Neural cell (in vitro differentiated cells): ENCODE data around the gene ATP13A2. TPM values are rescaled to one million over a fixed set of nuclear protein-coding genes. Genes with fewer than 3 reads are reported as not detected.

Experiments
- H2AFZ ChIP-seq: fragments of 200-600, 300-800 bp; sonication (generic), shearing (Covaris generic); 2 replicates; pipeline ENCODE4 v1.6.0; 2014; ENCODE audit warnings: low read depth, mild to moderate bottlenecking, antibody characterized with exemption, low read length, moderate library complexity
- H3F3A ChIP-seq: fragments of 200-600 bp; shearing (Covaris generic); 2 replicates; pipeline ENCODE4 v1.6.1; 2016; ENCODE audit warnings: mild to moderate bottlenecking, moderate library complexity, mixed read lengths, antibody characterized with exemption, low read length; ENCODE audit not compliant: insufficient read depth, poor library complexity, severe bottlenecking
- H3K27ac ChIP-seq: fragments of 200-600, 300-800 bp; sonication (generic), shearing (Covaris generic); 2 replicates; pipeline ENCODE4 v1.5.1; 2014; ENCODE audit warnings: mild to moderate bottlenecking, low read length, moderate library complexity
- H3K27me3 ChIP-seq: fragments of 300-800, 200-600 bp; sonication (generic), shearing (Covaris generic); 2 replicates; pipeline ENCODE4 v1.6.0; 2014; ENCODE audit warnings: mild to moderate bottlenecking, low read depth, low read length, moderate library complexity; ENCODE audit not compliant: insufficient read depth
- H3K36me3 ChIP-seq: fragments of 300-800, 200-600 bp; sonication (generic), shearing (Covaris generic); 2 replicates; pipeline ENCODE4 v1.5.1; 2014; ENCODE audit warnings: mild to moderate bottlenecking, antibody characterized with exemption, low read length, moderate library complexity; ENCODE audit not compliant: insufficient read depth
- H3K4me2 ChIP-seq: fragments of 300-800, 200-600 bp; sonication (generic), shearing (Covaris generic); 2 replicates; pipeline ENCODE4 v1.6.0; 2014; ENCODE audit warnings: mild to moderate bottlenecking, low read length
- H3K4me3 ChIP-seq: fragments of 300-800, 200-600 bp; sonication (generic), shearing (Covaris generic); 2 replicates; pipeline ENCODE4 v1.5.1; 2014; ENCODE audit warnings: mild to moderate bottlenecking, low read length, moderate library complexity
- H3K79me2 ChIP-seq: fragments of 200-600 bp; shearing (Covaris generic); replicated peaks from 2 replicates; pipeline ENCODE4 v1.6.0; 2014; ENCODE audit warnings: mild to moderate bottlenecking, low read length, moderate library complexity; ENCODE audit not compliant: insufficient read depth
- H3K9ac ChIP-seq: fragments of 300-800, 200-600 bp; sonication (generic), shearing (Covaris generic); 2 replicates; pipeline ENCODE4 v1.6.1; 2016; ENCODE audit warnings: mild to moderate bottlenecking, low read length, mixed read lengths
- H3K9me2 ChIP-seq: fragments of 200-600 bp; shearing (Covaris generic); 2 replicates; pipeline ENCODE4 v1.6.1; 2016; ENCODE audit warnings: mild to moderate bottlenecking, low read length, mixed read lengths; ENCODE audit not compliant: insufficient read depth
- H3K9me3 ChIP-seq: fragments of 200-600, 300-800 bp; sonication (generic), shearing (Covaris generic); 2 replicates; pipeline ENCODE4 v1.6.1; 2016; ENCODE audit warnings: mild to moderate bottlenecking, mixed run types, low read length, moderate library complexity, mixed read lengths
- H4K20me1 ChIP-seq: fragments of 200-600 bp; shearing (Covaris generic); 2 replicates; pipeline ENCODE4 v1.6.1; 2016; ENCODE audit warnings: mild to moderate bottlenecking, mixed run types; ENCODE audit not compliant: insufficient read depth
- EP300 ChIP-seq: fragments of 450-650 bp; conservative IDR thresholded peaks from 2 replicates; pipeline ENCODE4 v1.6.1; 2014; ENCODE audit warnings: antibody characterized with exemption, mild to moderate bottlenecking, moderate library complexity; ENCODE audit not compliant: poor library complexity, severe bottlenecking
- EZH2 ChIP-seq: fragments of 200-600, 300-800 bp; shearing (Covaris generic), sonication (generic); IDR thresholded peaks from 2 replicates; pipeline ENCODE4 v1.6.1; 2014; ENCODE audit warnings: antibody characterized with exemption, low read length, borderline replicate concordance, mild to moderate bottlenecking; ENCODE audit not compliant: insufficient read depth, poor library complexity, severe bottlenecking
- MXI1 ChIP-seq: fragments of 450-650 bp; conservative IDR thresholded peaks from 2 replicates; pipeline ENCODE4 v1.6.1; 2014; ENCODE audit warnings: antibody characterized with exemption, mild to moderate bottlenecking; ENCODE audit not compliant: poor library complexity, severe bottlenecking
- POLR2AphosphoS5 ChIP-seq: IDR thresholded peaks from 2 replicates; pipeline ENCODE4 v1.6.1; 2012
- RAD21 ChIP-seq: fragments of 450-650 bp; conservative IDR thresholded peaks from 2 replicates; pipeline ENCODE4 v1.6.1; 2014; ENCODE audit warnings: antibody characterized with exemption, mild to moderate bottlenecking, moderate library complexity
- REST ChIP-seq: IDR thresholded peaks from 2 replicates; pipeline ENCODE4 v1.6.1; 2012; ENCODE audit warnings: borderline replicate concordance
- SMC3 ChIP-seq: fragments of 450-650 bp; conservative IDR thresholded peaks from 2 replicates; pipeline ENCODE4 v1.6.1; 2014; ENCODE audit warnings: antibody characterized with exemption, mild to moderate bottlenecking, moderate library complexity; ENCODE audit not compliant: poor library complexity
- TAF1 ChIP-seq: IDR thresholded peaks from 2 replicates; pipeline ENCODE4 v1.6.1; 2012; ENCODE audit warnings: low read depth
- polyA minus RNA-seq: library from RNA; depleted of rRNA, polyadenylated mRNA; stranded (reverse); fragments of >200 nt; gene quantifications from 2 replicates; pipeline ENCODE4 v1.2.3, GENCODE V29; 2014
- polyA plus RNA-seq: library from polyadenylated mRNA; depleted of rRNA; stranded (reverse); fragments of >200 nt; gene quantifications from 2 replicates; pipeline ENCODE4 v1.2.3, GENCODE V29; 2014
- TF ChIP-seq, protein P1 (sequence below): fragments of 450-650 bp; IDR thresholded peaks from 2 replicates; pipeline ENCODE4 v1.5.1; 2014; ENCODE audit warnings: antibody characterized with exemption, mild to moderate bottlenecking, moderate library complexity; ENCODE audit not compliant: poor library complexity, severe bottlenecking

Gene ATP13A2
- polyA plus RNA-seq (43.3 and 72.3 TPM in 2 replicates), polyA minus RNA-seq (119 and 128 TPM in 2 replicates)

DNA sequence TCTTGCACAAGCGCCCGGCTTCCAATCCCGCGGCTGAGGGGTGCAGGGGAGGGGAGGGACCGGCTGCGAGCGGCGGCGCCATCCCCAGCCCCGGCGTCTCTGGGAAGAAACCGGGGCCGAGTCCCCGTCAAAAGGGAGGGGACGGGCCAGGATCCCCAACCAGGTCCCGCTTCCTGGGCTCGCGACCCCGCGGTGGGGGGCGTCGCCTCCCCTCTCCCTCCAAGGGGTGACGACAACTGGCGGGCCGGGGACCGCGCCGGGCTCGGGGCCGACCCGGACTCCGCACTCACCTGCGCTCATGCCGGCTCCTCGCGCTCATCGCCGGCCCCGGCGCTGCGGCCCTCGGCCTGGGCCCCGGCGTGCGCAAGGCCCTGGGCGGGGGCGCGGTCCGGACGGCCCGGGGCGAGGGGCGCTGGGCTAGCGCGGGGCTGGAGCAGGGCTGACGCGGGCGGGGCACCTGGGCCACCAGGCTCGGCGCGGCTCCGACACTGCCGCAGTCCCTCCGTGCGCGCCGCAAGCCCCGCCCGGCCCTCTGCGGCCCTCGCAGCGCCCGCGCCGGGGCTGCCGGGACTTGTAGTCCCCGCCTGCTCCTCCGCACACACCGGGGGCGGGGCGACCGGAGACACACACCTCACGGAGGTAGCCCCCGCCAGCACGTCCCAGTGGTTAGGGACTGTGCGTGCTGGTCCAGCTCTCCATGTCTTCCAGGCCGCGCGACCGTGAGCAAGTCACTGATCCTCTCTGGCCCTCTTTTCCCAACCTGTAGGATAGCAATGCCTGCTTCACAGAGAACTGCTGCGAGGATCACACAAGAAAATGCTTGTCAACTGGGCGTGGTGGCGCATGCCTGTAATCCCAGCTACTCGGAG is at the start of gene ATP13A2:
Gene ATP13A2 (minus strand): TSS at position 490 of the 869 bp plus-strand sequence. CDS start 190 bp downstream, at position 300.
- Histone ChIP-seq H3K36me3 (no peaks in the 10 kb centered on the region), H3K4me2 (peak within 1 kb of the TSS; percentile 86), H2AFZ (peak within 1 kb of the TSS; percentile 60), H3F3A (no peaks in the 10 kb centered on the region), H3K4me3 (peak within 1 kb of the TSS; percentile 97), H3K79me2 (peaks cover 8% of the 10 kb centered on the region), H3K9me2 (no peaks in the 10 kb centered on the region), H3K27me3 (no peaks in the 10 kb centered on the region), H4K20me1 (no peaks in the 10 kb centered on the region), H3K9me3 (no peaks in the 10 kb centered on the region), H3K9ac (peak within 1 kb of the TSS; percentile 87), H3K27ac (no peak within 1 kb of the TSS)
- TF ChIP-seq REST (no peak), RAD21 (no peak), TAF1 (no peak), SMC3 (peak; percentile 17), EP300 (peak; percentile 46), EZH2 (no peak), MXI1 (peak; percentile 60), POLR2AphosphoS5 (peak; percentile 88)
- TF ChIP-seq, protein P1, sequence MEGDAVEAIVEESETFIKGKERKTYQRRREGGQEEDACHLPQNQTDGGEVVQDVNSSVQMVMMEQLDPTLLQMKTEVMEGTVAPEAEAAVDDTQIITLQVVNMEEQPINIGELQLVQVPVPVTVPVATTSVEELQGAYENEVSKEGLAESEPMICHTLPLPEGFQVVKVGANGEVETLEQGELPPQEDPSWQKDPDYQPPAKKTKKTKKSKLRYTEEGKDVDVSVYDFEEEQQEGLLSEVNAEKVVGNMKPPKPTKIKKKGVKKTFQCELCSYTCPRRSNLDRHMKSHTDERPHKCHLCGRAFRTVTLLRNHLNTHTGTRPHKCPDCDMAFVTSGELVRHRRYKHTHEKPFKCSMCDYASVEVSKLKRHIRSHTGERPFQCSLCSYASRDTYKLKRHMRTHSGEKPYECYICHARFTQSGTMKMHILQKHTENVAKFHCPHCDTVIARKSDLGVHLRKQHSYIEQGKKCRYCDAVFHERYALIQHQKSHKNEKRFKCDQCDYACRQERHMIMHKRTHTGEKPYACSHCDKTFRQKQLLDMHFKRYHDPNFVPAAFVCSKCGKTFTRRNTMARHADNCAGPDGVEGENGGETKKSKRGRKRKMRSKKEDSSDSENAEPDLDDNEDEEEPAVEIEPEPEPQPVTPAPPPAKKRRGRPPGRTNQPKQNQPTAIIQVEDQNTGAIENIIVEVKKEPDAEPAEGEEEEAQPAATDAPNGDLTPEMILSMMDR, result peak; percentile 19

DNA sequence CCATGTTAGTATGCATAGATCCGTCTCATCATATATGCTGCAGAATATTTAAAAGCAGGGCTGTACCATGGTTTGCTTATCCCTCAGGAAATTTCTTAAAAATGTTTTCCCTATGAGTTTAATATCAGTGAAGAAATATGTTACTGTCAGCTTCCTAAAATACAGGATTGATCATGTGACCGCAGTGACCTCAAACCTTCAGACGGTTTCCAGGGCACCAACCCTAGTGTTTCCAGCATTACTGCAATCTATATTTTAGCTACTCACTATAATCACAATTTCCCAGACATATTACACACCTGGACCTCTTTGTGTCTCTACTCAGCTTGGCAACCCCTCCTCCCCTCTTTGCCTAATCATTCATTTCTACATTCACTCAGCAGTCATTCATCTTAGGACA is 49.8 kb upstream of the ATP13A2 start:
- Histone ChIP-seq H3F3A (no peaks in the 10 kb centered on the region), H4K20me1 (no peaks in the 10 kb centered on the region), H3K79me2 (no peaks in the 10 kb centered on the region), H3K9ac (peak overlapping the region; percentile 59), H3K36me3 (no peaks in the 10 kb centered on the region), H3K27ac (peak overlapping the region; percentile 92), H3K9me2 (no peaks in the 10 kb centered on the region), H2AFZ (peak overlapping the region; percentile 5), H3K4me3 (peak overlapping the region; percentile 42), H3K9me3 (no peaks in the 10 kb centered on the region), H3K4me2 (peak overlapping the region; percentile 31), H3K27me3 (no peaks in the 10 kb centered on the region)
- no peak for TF ChIP-seq MXI1
- TF ChIP-seq TAF1, result no peak
- TF ChIP-seq RAD21, result no peak
- TF ChIP-seq REST, result no peak
- no peak for TF ChIP-seq EZH2
- no peak for TF ChIP-seq EP300
- TF ChIP-seq, protein P1, result no peak
- TF ChIP-seq POLR2AphosphoS5, result no peak
- TF ChIP-seq SMC3, result no peak
